Stimulated activated CD4-positive, alpha-beta T cell treated with anti-CD3 and anti-CD28 coated beads, TNF-alpha, amount 100 ng/mL, for 1 hour (primary cell): Measurements from ENCODE around the gene GRIK2.
"Not testable (repeated sequence)": the region's sequence is repeated elsewhere in the genome, so short reads cannot be mapped to it uniquely, and the experiment has no call there.

Source experiments
- DNase-seq, 3 donors: peaks; one replicate each; pipeline ENCODE4 v3.0.0-alpha.2; 2020; ENCODE audit warnings: low read depth in 3 of 3, low spot score in 1 of 3

Gene GRIK2

GRCh38 chr6:101980924-101981323, 587.4 kb downstream of the GRIK2 start:
- DNase-seq: no peak

- DNase-seq: no peak
These were observed 593.0 kb downstream of the GRIK2 start for GRCh38 chr6:101986476-101986875.

DNA sequence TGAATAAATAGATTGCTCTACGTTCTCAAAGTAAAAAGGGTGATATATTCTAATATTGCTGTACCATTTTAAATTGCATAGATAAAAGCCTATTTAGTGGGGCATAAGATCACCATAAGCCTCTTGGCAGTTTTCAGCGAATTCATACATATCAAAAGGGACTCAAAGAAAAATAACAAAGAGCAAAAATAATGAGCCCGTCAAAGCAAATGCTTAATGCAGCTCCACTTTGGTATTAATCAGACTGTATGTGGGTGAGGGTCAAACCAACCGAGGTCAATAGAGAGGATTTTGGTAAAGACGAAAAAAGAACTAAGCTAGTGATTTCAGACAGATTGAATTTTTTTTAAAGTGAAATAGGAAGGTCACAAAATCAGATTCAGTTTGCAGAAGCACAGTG, 598.8 kb downstream of the GRIK2 start:
- no peak for DNase-seq

DNA sequence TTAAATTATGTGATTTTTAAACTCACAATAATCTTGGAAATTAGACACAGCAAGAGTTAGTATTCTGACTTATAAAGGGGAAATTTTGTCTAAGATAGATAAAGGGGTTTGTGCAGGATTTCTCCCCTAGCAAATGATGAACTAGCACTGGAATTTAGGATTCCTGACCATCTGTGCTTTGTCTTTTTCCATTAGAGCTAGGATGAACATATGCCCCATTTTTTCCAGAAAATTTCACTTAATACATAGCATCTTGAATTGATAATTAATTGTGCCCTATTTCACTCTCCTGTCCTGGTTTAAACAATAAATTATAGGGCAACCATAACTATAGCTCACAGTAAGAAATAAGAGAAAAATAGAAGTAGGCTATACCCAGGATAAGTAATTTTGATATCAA, 601.0 kb downstream of the GRIK2 start:
- DNase-seq: no peak

DNA sequence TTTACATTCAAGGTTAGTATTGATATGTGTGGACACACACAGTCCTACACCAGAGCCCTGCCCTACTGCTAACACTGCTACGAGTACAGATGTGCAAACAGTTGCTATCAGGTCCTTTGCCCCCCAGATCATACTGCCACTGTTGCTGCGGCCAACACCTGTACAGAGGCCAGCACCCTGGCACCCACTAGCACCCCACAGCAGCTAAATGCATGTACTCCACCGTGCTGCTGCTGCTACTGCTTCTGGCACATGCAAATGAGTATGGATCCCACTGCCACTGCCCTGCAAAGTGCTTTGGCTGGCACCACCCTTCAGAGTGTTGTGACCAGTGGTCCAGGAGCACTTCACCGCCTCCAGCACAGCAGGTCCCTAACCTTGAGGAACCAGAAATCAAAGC, 621.9 kb downstream of the GRIK2 start:
- no peak for DNase-seq

GRCh38 chr6:102022281-102022680, 628.8 kb downstream of the GRIK2 start:
- no peak for DNase-seq

- DNase-seq: no peak
These were observed 629.3 kb downstream of the GRIK2 start for GRCh38 chr6:102022803-102023202.

- no peak for DNase-seq
These were observed 630.6 kb downstream of the GRIK2 start for GRCh38 chr6:102023977-102024657.

- DNase-seq: no peak
These were observed 633.1 kb downstream of the GRIK2 start for GRCh38 chr6:102026649-102027048.

DNA sequence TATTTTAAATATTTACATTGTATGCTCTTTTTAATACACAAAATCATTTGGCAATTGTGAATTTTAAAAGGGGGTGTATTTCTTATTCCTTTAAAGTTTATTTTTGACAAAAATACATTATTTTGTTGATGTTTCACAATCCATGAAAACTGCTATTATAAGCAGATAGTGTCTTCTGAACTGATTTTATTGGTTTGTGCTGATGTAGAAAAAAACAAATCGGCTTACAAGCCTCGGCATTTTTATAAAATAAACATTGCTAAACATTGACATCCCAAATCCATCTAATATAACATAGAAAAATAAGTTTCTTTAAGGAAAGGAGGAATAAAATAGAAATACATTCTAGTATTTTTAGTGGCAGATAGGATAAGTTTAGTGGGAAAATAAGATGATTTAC, 634.7 kb downstream of the GRIK2 start:
- no peak for DNase-seq

DNA sequence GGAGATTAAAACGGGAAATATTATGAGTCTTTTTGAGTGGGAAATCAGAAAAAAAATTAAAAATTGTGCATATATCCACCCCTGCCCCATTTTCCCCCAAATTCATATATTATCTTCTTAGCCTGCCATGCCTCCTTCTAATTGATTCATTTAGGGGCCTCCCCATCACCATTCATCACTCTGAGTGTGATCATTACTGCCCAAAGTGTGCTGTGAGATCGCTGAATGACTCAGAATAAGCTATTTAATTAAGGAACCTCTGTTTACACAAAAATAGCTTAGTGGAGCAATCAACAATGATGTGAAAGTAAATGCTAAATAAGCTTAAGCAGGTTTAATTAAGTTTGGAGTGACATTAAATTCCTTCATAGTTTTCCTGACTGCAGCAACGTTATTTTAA, 645.5 kb downstream of the GRIK2 start:
- no peak for DNase-seq

GRCh38 chr6:102039441-102039840, 645.9 kb downstream of the GRIK2 start:
- no peak for DNase-seq

DNA sequence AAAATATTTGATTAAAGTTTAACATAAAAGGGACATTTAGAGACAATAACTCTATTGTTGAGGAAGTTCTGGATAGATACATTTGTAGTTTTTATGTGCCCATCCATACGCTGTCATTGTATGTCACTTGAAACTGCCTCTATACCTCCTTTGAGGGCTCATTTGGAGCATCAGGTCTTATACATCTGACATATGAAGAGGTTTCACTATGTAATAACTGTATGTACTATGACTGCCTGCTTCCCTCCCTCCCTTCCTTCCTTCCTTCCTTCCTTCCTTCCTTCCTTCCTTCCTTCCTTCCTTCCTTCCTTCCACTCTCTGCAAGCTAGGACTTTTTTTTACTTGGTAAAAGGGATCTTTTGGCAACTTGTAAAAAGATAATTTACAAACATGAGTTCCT, 657.5 kb downstream of the GRIK2 start:
- no peak for DNase-seq

GRCh38 chr6:102051720-102052119, 658.2 kb downstream of the GRIK2 start:
- DNase-seq: no peak

- DNase-seq: no peak
These were observed 670.6 kb downstream of the GRIK2 start for GRCh38 chr6:102064142-102064541.

DNA sequence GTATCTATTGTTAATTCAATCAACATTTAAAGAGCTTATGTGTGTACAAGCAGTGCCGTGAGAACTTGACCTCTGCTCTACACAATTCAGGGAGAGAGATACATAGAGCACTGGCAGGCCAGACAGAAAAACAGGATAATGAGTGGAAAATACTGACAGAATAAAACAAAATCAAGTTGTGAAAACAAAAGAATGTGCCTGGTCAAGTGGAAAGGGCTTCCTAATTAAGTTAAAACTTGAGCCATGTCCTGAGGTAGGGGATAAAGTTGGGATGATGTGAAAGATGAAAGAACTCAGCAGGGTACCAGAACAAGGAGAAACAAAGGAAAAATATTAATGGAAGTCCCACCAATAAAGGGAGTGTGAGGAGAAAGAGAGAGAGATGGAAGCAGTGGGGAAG, 672.8 kb downstream of the GRIK2 start:
- DNase-seq: no peak

DNA sequence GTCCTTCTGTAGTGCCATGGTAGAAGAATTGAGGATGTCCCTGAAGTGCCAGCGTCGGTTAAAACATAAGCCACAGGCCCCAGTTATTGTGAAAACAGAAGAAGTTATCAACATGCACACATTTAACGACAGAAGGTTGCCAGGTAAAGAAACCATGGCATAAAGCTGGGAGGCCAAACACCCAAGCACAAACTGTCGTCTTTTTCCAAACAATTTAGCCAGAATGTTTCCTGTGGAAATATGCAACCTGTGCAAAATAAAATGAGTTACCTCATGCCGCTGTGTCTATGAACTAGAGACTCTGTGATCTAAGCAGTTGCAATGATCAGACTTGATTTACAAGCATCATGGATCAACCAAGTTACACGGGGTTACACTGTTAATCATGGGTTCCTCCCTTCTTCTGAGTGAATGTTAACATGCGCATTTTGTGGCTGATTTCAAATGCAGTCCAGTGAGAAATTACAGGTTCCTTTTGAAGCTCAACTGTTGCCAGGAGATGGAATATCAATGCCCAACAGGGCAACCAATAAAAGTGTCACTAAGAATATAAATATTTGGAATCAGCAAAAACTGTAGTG, 674.9 kb downstream of the GRIK2 start:
- DNase-seq: no peak

DNA sequence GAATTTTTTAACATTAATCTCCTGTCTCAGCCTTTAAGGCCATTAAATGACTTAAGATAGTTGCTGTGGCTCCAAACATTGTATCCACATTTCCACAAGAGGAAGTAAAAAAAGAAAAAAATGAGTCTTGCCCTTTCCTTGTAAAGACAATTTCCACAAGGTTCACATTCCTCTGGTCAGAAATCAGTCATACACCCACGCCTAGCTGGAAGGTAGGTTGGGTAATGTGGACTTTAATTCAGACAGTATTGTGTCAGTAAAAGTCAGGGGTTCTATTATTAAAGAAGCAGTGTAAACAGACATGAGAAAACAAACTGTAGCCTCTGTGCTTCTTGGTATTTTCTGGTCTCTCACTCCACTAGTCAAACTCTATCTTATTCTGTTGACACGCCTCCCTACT, 682.0 kb downstream of the GRIK2 start:
- DNase-seq: no peak

DNA sequence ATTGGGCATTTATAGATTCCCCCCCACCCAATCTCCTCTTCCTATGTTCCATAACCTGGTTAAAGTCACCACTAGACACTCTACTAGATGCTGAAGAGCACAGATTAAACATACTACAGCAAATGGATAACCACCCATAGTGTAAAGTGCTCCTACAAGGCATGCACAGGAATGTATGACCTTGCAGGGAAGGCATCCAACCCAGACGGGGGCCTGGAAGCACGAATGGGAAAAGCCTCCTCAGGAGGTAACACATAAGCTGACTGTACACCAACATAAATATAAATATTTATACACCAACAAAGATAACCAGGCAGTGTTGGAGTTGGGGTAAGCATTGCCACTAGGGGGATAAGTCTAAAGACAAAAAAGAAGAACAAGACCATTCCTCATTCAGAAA, 691.7 kb downstream of the GRIK2 start:
- no peak for DNase-seq

DNA sequence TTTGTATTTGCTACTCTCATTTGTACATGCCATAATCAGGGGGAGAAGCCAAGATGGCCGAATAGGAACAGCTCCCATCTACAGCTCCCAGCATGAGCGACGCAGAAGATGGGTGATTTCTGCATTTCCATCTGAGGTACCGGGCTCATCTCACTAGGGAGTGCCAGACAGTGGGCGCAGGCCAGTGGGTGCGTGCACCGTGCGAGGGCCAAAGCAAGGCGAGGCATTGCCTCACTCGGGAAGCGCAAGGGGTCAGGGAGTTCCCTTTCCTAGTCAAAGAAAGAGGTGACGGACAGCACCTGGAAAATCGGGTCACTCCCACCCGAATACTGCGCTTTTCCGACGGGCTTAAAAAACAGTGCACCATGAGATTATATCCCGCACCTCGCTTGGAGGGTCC, 694.7 kb downstream of the GRIK2 start:
- not testable (repeated sequence) for DNase-seq

DNA sequence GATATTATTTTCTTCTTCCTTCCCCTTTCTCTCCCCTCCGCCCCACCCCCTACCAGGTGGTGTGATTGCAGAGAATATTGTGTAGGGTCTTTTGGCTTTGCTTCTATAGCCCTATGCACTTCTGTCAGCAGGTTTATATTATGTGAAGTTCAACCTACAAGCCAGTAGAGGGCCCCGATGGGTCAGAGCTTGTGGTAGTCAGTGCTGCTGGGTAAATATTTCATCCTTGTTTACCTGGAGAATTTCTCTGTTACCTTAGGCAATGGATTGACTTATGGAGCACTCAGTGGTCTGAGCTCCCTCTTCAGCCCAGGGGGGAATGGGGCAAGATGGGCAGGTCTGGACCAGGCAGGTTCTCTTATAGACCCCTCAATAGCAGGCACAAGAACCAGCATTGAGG, 720.9 kb downstream of the GRIK2 start:
- no peak for DNase-seq

GRCh38 chr6:102115911-102116310, 722.4 kb downstream of the GRIK2 start:
- DNase-seq: no peak

GRCh38 chr6:102118034-102118433, 724.5 kb downstream of the GRIK2 start:
- no peak for DNase-seq
